ENCODE measurements around the gene PFKFB2. TPM values are rescaled to one million over a fixed set of nuclear protein-coding genes. Genes with fewer than 3 reads are reported as not detected.
"Not testable (repeated sequence)": the region's sequence is repeated elsewhere in the genome, so short reads cannot be mapped to it uniquely, and the experiment has no call there.

PFKFB2 gene
- total RNA-seq, 1 donor from 2014 or later: 63.2 TPM

- Histone ChIP-seq H3K4me3 (ENCODE audit: low read depth, low read length) (no peak overlapping the region), H3K36me3 (ENCODE audit: control insufficient read depth, insufficient read depth, low read length) (no peaks in the 10 kb centered on the region), H3K27me3 (ENCODE audit: control insufficient read depth, insufficient read depth, low read length) (no peaks in the 10 kb centered on the region)
- no peak for TF ChIP-seq CTCF (IDR thresholded peaks at IDR 0.05; ENCODE audit: insufficient read depth, low read length, severe bottlenecking)
- no peak for DNase-seq (ENCODE audit: low read depth)
- FAIRE-seq: no peak
Measured at GRCh38 chr1:207036865-207037264, 16.2 kb upstream of the PFKFB2 start.

GRCh38 chr1:207039380-207040180 lies 13.5 kb upstream of the PFKFB2 start:
- Histone ChIP-seq H3K27me3 (ENCODE audit: control insufficient read depth, insufficient read depth, low read length) (no peaks in the 10 kb centered on the region), H3K4me3 (ENCODE audit: low read depth, low read length) (no peak overlapping the region), H3K36me3 (ENCODE audit: control insufficient read depth, insufficient read depth, low read length) (no peaks in the 10 kb centered on the region)
- no peak for DNase-seq (ENCODE audit: low read depth)
- no peak for FAIRE-seq
- no peak for TF ChIP-seq CTCF (IDR thresholded peaks at IDR 0.05; ENCODE audit: insufficient read depth, low read length, severe bottlenecking)

GRCh38 chr1:207040181-207040533 lies 12.9 kb upstream of the PFKFB2 start:
- no peak for TF ChIP-seq CTCF (IDR thresholded peaks at IDR 0.05; ENCODE audit: insufficient read depth, low read length, severe bottlenecking)
- H3K4me3 ChIP-seq (ENCODE audit: low read depth, low read length): no peak overlapping the region
- FAIRE-seq: no peak

GRCh38 chr1:207041397-207041796 lies 11.7 kb upstream of the PFKFB2 start:
- not testable (repeated sequence) for DNase-seq (ENCODE audit: low read depth); FAIRE-seq; H3K36me3 ChIP-seq (ENCODE audit: control insufficient read depth, insufficient read depth, low read length); H3K27me3 ChIP-seq (ENCODE audit: control insufficient read depth, insufficient read depth, low read length); H3K4me3 ChIP-seq (ENCODE audit: low read depth, low read length)

More at GRCh38 chr1:207040181-207040533, 12.9 kb upstream of the PFKFB2 start:
- Histone ChIP-seq H3K27me3 (ENCODE audit: control insufficient read depth, insufficient read depth, low read length) (no peaks in the 10 kb centered on the region), H3K36me3 (ENCODE audit: control insufficient read depth, insufficient read depth, low read length) (no peaks in the 10 kb centered on the region)
- no peak for DNase-seq (ENCODE audit: low read depth)

- Histone ChIP-seq H3K27me3 (ENCODE audit: control insufficient read depth, insufficient read depth, low read length) (no peaks in the 10 kb centered on the region), H3K36me3 (ENCODE audit: control insufficient read depth, insufficient read depth, low read length) (peaks cover 9% of the 10 kb centered on the region), H3K4me3 (ENCODE audit: low read depth, low read length) (no peak overlapping the region)
- no peak for TF ChIP-seq CTCF (IDR thresholded peaks at IDR 0.05; ENCODE audit: insufficient read depth, low read length, severe bottlenecking)
- no peak for FAIRE-seq
- no peak for DNase-seq (ENCODE audit: low read depth)
Measured at GRCh38 chr1:207045453-207045852, 7.6 kb upstream of the PFKFB2 start.

- no peak overlapping the region for H3K4me3 ChIP-seq (ENCODE audit: low read depth, low read length)
- DNase-seq (ENCODE audit: low read depth) (no peak), FAIRE-seq (no peak)
- peaks cover 9% of the 10 kb centered on the region for H3K36me3 ChIP-seq (ENCODE audit: control insufficient read depth, insufficient read depth, low read length)
- H3K27me3 ChIP-seq (ENCODE audit: control insufficient read depth, insufficient read depth, low read length): no peaks in the 10 kb centered on the region
- TF ChIP-seq CTCF (IDR thresholded peaks at IDR 0.05; ENCODE audit: insufficient read depth, low read length, severe bottlenecking): no peak
Measured at GRCh38 chr1:207047505-207047904, 5.6 kb upstream of the PFKFB2 start.

Measured in bronchial epithelial cell (primary cell).